Progenitor cell of endocrine pancreas (in vitro differentiated cells): ENCODE measurements around the gene ANO10. TPM values are rescaled to one million over a fixed set of nuclear protein-coding genes. Genes with fewer than 3 reads are reported as not detected.

Experiments
- DNase-seq: peaks from one replicate; pipeline ENCODE4 v3.0.0; 2021; ENCODE audit warnings: low spot score; ENCODE audit not compliant: unreplicated experiment
- H3K27ac Mint-ChIP-seq: 2 replicates; pipeline ENCODE4 v1.8.0; 2021; ENCODE audit warnings: mild to moderate bottlenecking, moderate library complexity, mixed read lengths
- H3K27me3 Mint-ChIP-seq: 2 replicates; pipeline ENCODE4 v1.8.0; 2021; ENCODE audit warnings: mixed read lengths
- H3K36me3 Mint-ChIP-seq: 2 replicates; pipeline ENCODE4 v1.8.0; 2022; ENCODE audit warnings: mixed read lengths; ENCODE audit not compliant: insufficient read depth
- H3K4me1 Mint-ChIP-seq: 2 replicates; pipeline ENCODE4 v1.8.0; 2021; ENCODE audit warnings: low read depth, mixed read lengths
- H3K4me3 Mint-ChIP-seq: 2 replicates; pipeline ENCODE4 v1.8.0; 2021; ENCODE audit warnings: low read depth, mild to moderate bottlenecking, moderate library complexity, mixed read lengths
- H3K9me3 Mint-ChIP-seq: 2 replicates; pipeline ENCODE4 v1.8.0; 2021; ENCODE audit warnings: low read depth, mixed read lengths
- CTCF ChIP-seq: fragments of 200-600 bp; sonication (generic); IDR thresholded peaks from one replicate; pipeline ENCODE4 v1.5.0; 2021; ENCODE audit warnings: antibody characterized with exemption, mild to moderate bottlenecking; ENCODE audit not compliant: unreplicated experiment
- total RNA-seq: library from RNA; stranded (reverse); gene quantifications from 2 replicates; pipeline ENCODE4 v1.2.1, GENCODE V29; 2021

Gene ANO10
- total RNA-seq, 1 donor from 2014 or later, result 30.1 TPM

GRCh38 chr3:43405888-43406642 is 215.7 kb downstream of the ANO10 start:
- Mint-ChIP-seq H3K36me3 (no peaks in the 10 kb centered on the region), H3K27ac (no peak overlapping the region), H3K4me1 (no peaks in the 10 kb centered on the region), H3K4me3 (no peak overlapping the region), H3K9me3 (no peaks in the 10 kb centered on the region), H3K27me3 (no peaks in the 10 kb centered on the region)
- TF ChIP-seq CTCF, result no peak
- no peak for DNase-seq

- Mint-ChIP-seq H3K36me3 (no peaks in the 10 kb centered on the region), H3K27ac (no peak overlapping the region), H3K4me1 (no peaks in the 10 kb centered on the region), H3K4me3 (no peak overlapping the region), H3K27me3 (no peaks in the 10 kb centered on the region), H3K9me3 (no peaks in the 10 kb centered on the region)
- no peak for DNase-seq
- TF ChIP-seq CTCF, result no peak
Observed at GRCh38 chr3:43400781-43401730, 220.8 kb downstream of the ANO10 start.

GRCh38 chr3:43400167-43400566 is 221.6 kb downstream of the ANO10 start:
- DNase-seq, result no peak
- Mint-ChIP-seq H3K27ac (no peak overlapping the region), H3K4me3 (no peak overlapping the region), H3K27me3 (no peaks in the 10 kb centered on the region), H3K9me3 (no peaks in the 10 kb centered on the region), H3K36me3 (no peaks in the 10 kb centered on the region), H3K4me1 (no peaks in the 10 kb centered on the region)
- no peak for TF ChIP-seq CTCF

GRCh38 chr3:43399034-43399433 is 222.8 kb downstream of the ANO10 start:
- no peaks in the 10 kb centered on the region for H3K27me3 Mint-ChIP-seq
- H3K4me1 Mint-ChIP-seq, result no peaks in the 10 kb centered on the region
- H3K36me3 Mint-ChIP-seq, result no peaks in the 10 kb centered on the region
- H3K9me3 Mint-ChIP-seq, result no peaks in the 10 kb centered on the region
- H3K4me3 Mint-ChIP-seq, result no peak overlapping the region
- DNase-seq, result no peak
- TF ChIP-seq CTCF, result no peak
- H3K27ac Mint-ChIP-seq, result no peak overlapping the region

- H3K9me3 Mint-ChIP-seq, result peaks cover 2% of the 10 kb centered on the region
- DNase-seq, result no peak
- no peak for TF ChIP-seq CTCF
- no peaks in the 10 kb centered on the region for H3K36me3 Mint-ChIP-seq
- no peak overlapping the region for H3K27ac Mint-ChIP-seq
- H3K27me3 Mint-ChIP-seq, result no peaks in the 10 kb centered on the region
- no peak overlapping the region for H3K4me3 Mint-ChIP-seq
- H3K4me1 Mint-ChIP-seq, result peaks cover 7% of the 10 kb centered on the region
Observed at GRCh38 chr3:43394041-43394554, 227.7 kb downstream of the ANO10 start.
